GM18858 (cell line): ENCODE data around the gene KEL.

Experiments used
- ATAC-seq: cut with Tn5 transposase; IDR thresholded peaks from one replicate; pipeline ENCODE4 v1.9.1; 2021; ENCODE audit not compliant: unreplicated experiment

KEL gene

GRCh38 chr7:142932386-142933091, 29.6 kb downstream of the KEL start:
- ATAC-seq = no peak

GRCh38 chr7:142930126-142930730, 31.9 kb downstream of the KEL start:
- ATAC-seq = no peak

GRCh38 chr7:142927949-142928348, 34.2 kb downstream of the KEL start:
- ATAC-seq = no peak

GRCh38 chr7:142927085-142927745, 34.9 kb downstream of the KEL start:
- no peak for ATAC-seq

GRCh38 chr7:142925413-142925812, 36.8 kb downstream of the KEL start:
- no peak for ATAC-seq

GRCh38 chr7:142923391-142923790, 38.8 kb downstream of the KEL start:
- ATAC-seq = no peak

- ATAC-seq = no peak
Measured at GRCh38 chr7:142919656-142920055, 42.5 kb downstream of the KEL start.

- ATAC-seq = no peak
Measured at GRCh38 chr7:142918901-142919300, 43.3 kb downstream of the KEL start.

GRCh38 chr7:142917447-142917846, 44.7 kb downstream of the KEL start:
- ATAC-seq = no peak

- ATAC-seq = no peak
Measured at GRCh38 chr7:142916508-142916907, 45.7 kb downstream of the KEL start.

- no peak for ATAC-seq
Measured at GRCh38 chr7:142915315-142915714, 46.8 kb downstream of the KEL start.

GRCh38 chr7:142914121-142914520, 48.0 kb downstream of the KEL start:
- ATAC-seq = no peak

GRCh38 chr7:142913566-142913965, 48.6 kb downstream of the KEL start:
- no peak for ATAC-seq

- no peak for ATAC-seq
Measured at GRCh38 chr7:142913051-142913450, 49.1 kb downstream of the KEL start.

- no peak for ATAC-seq
Measured at GRCh38 chr7:142910481-142910880, 51.7 kb downstream of the KEL start.

GRCh38 chr7:142910031-142910433, 52.1 kb downstream of the KEL start:
- ATAC-seq = no peak

- ATAC-seq = no peak
Measured at GRCh38 chr7:142908921-142909890, 53.0 kb downstream of the KEL start.

- no peak for ATAC-seq
Measured at GRCh38 chr7:142908290-142908689, 53.9 kb downstream of the KEL start.

- no peak for ATAC-seq
Measured at GRCh38 chr7:142906643-142907042, 55.5 kb downstream of the KEL start.

- ATAC-seq = no peak
Measured at GRCh38 chr7:142905759-142906158, 56.4 kb downstream of the KEL start.

- ATAC-seq = no peak
Measured at GRCh38 chr7:142904128-142904527, 58.0 kb downstream of the KEL start.
